ENCODE measurements around the gene POLR2J3. TPM values are rescaled to one million over a fixed set of nuclear protein-coding genes. Genes with fewer than 3 reads are reported as not detected.
A peak's percentile ranks its signal among the peaks of the same experiment; 100 is the strongest.
"Not testable (repeated sequence)": the region's sequence is repeated elsewhere in the genome, so short reads cannot be mapped to it uniquely, and the experiment has no call there.

The POLR2J3 gene
- total RNA-seq, 1 experiment from 2014 or later = 14.0 TPM

DNA sequence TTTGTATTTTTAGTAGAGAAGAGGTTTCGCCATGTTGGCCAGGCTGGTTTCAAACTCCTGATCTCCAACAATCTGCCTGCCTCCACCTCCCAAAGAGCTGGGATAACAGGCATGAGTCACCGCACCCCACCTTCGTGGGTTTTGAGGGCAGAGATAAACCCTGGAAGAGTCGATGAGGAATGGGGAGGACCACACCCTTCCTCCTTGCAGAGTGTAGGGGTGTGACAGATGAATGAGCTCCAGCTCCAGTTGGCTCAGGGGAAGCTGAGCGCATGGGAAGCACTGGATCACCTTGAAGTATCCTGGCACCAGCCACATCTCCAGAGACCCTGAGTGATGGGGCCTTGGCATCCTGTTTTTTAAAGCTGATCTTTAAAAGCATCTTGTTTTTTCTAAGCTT lies 11.1 kb upstream of the POLR2J3 start:
- intact Hi-C loops (cut with micrococcal nuclease); BruUV-seq (replicated peaks); H3K27ac ChIP-seq (ENCODE audit: low read depth, low read length); POLR2A ChIA-PET; H3K9me3 ChIP-seq (ENCODE audit: control insufficient read depth in 1 of 2, insufficient read depth in 1 of 2, low read depth in 1 of 2, low read length in 2 of 2); H3K9me2 ChIP-seq (ENCODE audit: insufficient read depth); H3K79me2 ChIP-seq (ENCODE audit: insufficient read depth, low read length); H3K36me3 ChIP-seq (ENCODE audit: control insufficient read depth in 1 of 2, insufficient read depth in 2 of 2, low read length in 2 of 2); DNase-seq (ENCODE audit: low read depth, low spot score); H3K4me2 ChIP-seq (ENCODE audit: low read length); H3K27me3 ChIP-seq (ENCODE audit: insufficient read depth, low read length); H4K20me1 ChIP-seq (ENCODE audit: insufficient read depth); H3K4me1 ChIP-seq (ENCODE audit: control insufficient read depth in 1 of 2, insufficient read depth in 2 of 2, low read length in 2 of 2); H3K9ac ChIP-seq (ENCODE audit: low read length); CTCF ChIA-PET; H3K4me3 ChIP-seq (replicated peaks in 1 of 2; ENCODE audit: low read depth in 1 of 2, low read length in 2 of 2); H2AFZ ChIP-seq (ENCODE audit: low read depth, low read length, poor library complexity, severe bottlenecking); RAD21 ChIA-PET (ENCODE audit: low non-redundant PET in 1 of 2, low total read pairs in 2 of 2, uncharacterized antibody in 2 of 2, unreplicated experiment in 2 of 2): not testable (repeated sequence)
- peak; percentile 76 for ATAC-seq

- H3K4me1 ChIP-seq (ENCODE audit: control insufficient read depth in 1 of 2, insufficient read depth in 2 of 2, low read length in 2 of 2); H3K9me3 ChIP-seq (ENCODE audit: control insufficient read depth in 1 of 2, insufficient read depth in 1 of 2, low read depth in 1 of 2, low read length in 2 of 2); H3K27me3 ChIP-seq (ENCODE audit: insufficient read depth, low read length); BruUV-seq (replicated peaks); H4K20me1 ChIP-seq (ENCODE audit: insufficient read depth); H3K9ac ChIP-seq (ENCODE audit: low read length); ATAC-seq; POLR2A ChIA-PET; intact Hi-C loops (cut with micrococcal nuclease); H3K9me2 ChIP-seq (ENCODE audit: insufficient read depth); CTCF ChIA-PET; H3K4me2 ChIP-seq (ENCODE audit: low read length); H3K79me2 ChIP-seq (ENCODE audit: insufficient read depth, low read length); H3K4me3 ChIP-seq (replicated peaks in 1 of 2; ENCODE audit: low read depth in 1 of 2, low read length in 2 of 2); H3K27ac ChIP-seq (ENCODE audit: low read depth, low read length); H3K36me3 ChIP-seq (ENCODE audit: control insufficient read depth in 1 of 2, insufficient read depth in 2 of 2, low read length in 2 of 2); DNase-seq (ENCODE audit: low read depth, low spot score); H2AFZ ChIP-seq (ENCODE audit: low read depth, low read length, poor library complexity, severe bottlenecking); RAD21 ChIA-PET (ENCODE audit: low non-redundant PET in 1 of 2, low total read pairs in 2 of 2, uncharacterized antibody in 2 of 2, unreplicated experiment in 2 of 2): not testable (repeated sequence)
Observed at GRCh38 chr7:102581722-102582121, 9.3 kb upstream of the POLR2J3 start.

GRCh38 chr7:102578486-102578885 lies 6.1 kb upstream of the POLR2J3 start:
- H3K27me3 ChIP-seq (ENCODE audit: insufficient read depth, low read length); H3K36me3 ChIP-seq (ENCODE audit: control insufficient read depth in 1 of 2, insufficient read depth in 2 of 2, low read length in 2 of 2); H3K4me3 ChIP-seq (replicated peaks in 1 of 2; ENCODE audit: low read depth in 1 of 2, low read length in 2 of 2); H2AFZ ChIP-seq (ENCODE audit: low read depth, low read length, poor library complexity, severe bottlenecking); intact Hi-C loops (cut with micrococcal nuclease); ATAC-seq; H4K20me1 ChIP-seq (ENCODE audit: insufficient read depth); DNase-seq (ENCODE audit: low read depth, low spot score); H3K9me2 ChIP-seq (ENCODE audit: insufficient read depth); H3K4me2 ChIP-seq (ENCODE audit: low read length); H3K9ac ChIP-seq (ENCODE audit: low read length); H3K4me1 ChIP-seq (ENCODE audit: control insufficient read depth in 1 of 2, insufficient read depth in 2 of 2, low read length in 2 of 2); H3K79me2 ChIP-seq (ENCODE audit: insufficient read depth, low read length); BruUV-seq (replicated peaks); H3K9me3 ChIP-seq (ENCODE audit: control insufficient read depth in 1 of 2, insufficient read depth in 1 of 2, low read depth in 1 of 2, low read length in 2 of 2); POLR2A ChIA-PET; H3K27ac ChIP-seq (ENCODE audit: low read depth, low read length); RAD21 ChIA-PET (ENCODE audit: low non-redundant PET in 1 of 2, low total read pairs in 2 of 2, uncharacterized antibody in 2 of 2, unreplicated experiment in 2 of 2); CTCF ChIA-PET: not testable (repeated sequence)

- POLR2A ChIA-PET = not testable (repeated sequence)
Observed at GRCh38 chr7:102577315-102578240, 5.2 kb upstream of the POLR2J3 start.

More at GRCh38 chr7:102577315-102578240, 5.2 kb upstream of the POLR2J3 start:
- H3K9ac ChIP-seq (ENCODE audit: low read length); H3K4me2 ChIP-seq (ENCODE audit: low read length); H3K27ac ChIP-seq (ENCODE audit: low read depth, low read length); RAD21 ChIA-PET (ENCODE audit: low non-redundant PET in 1 of 2, low total read pairs in 2 of 2, uncharacterized antibody in 2 of 2, unreplicated experiment in 2 of 2); H3K4me1 ChIP-seq (ENCODE audit: control insufficient read depth in 1 of 2, insufficient read depth in 2 of 2, low read length in 2 of 2); ATAC-seq; H3K79me2 ChIP-seq (ENCODE audit: insufficient read depth, low read length); H3K9me3 ChIP-seq (ENCODE audit: control insufficient read depth in 1 of 2, insufficient read depth in 1 of 2, low read depth in 1 of 2, low read length in 2 of 2); H4K20me1 ChIP-seq (ENCODE audit: insufficient read depth); H2AFZ ChIP-seq (ENCODE audit: low read depth, low read length, poor library complexity, severe bottlenecking); intact Hi-C loops (cut with micrococcal nuclease); H3K9me2 ChIP-seq (ENCODE audit: insufficient read depth); H3K27me3 ChIP-seq (ENCODE audit: insufficient read depth, low read length); DNase-seq (ENCODE audit: low read depth, low spot score); H3K4me3 ChIP-seq (replicated peaks in 1 of 2; ENCODE audit: low read depth in 1 of 2, low read length in 2 of 2); CTCF ChIA-PET; H3K36me3 ChIP-seq (ENCODE audit: control insufficient read depth in 1 of 2, insufficient read depth in 2 of 2, low read length in 2 of 2); BruUV-seq (replicated peaks): not testable (repeated sequence)
